Karpas-422 (cell line): ENCODE measurements around the gene GPC1. TPM values are rescaled to one million over a fixed set of nuclear protein-coding genes. Genes with fewer than 3 reads are reported as not detected.

Source experiments
- DNase-seq: peaks from one replicate; pipeline ENCODE4 v3.0.0-alpha.2; 2015
- H2AFZ ChIP-seq: fragments of 200-600 bp; sonication (generic); 2 replicates; pipeline ENCODE4 v1.6.1; 2014; ENCODE audit warnings: antibody characterized with exemption, low read length, mixed read lengths
- H3K27ac ChIP-seq: fragments of 200-600 bp; sonication (generic); 2 replicates; pipeline ENCODE4 v1.5.1; 2014; ENCODE audit warnings: mild to moderate bottlenecking, low read length, moderate library complexity
- H3K27me3 ChIP-seq: fragments of 200-600 bp; sonication (generic); 2 replicates; pipeline ENCODE4 v1.6.1; 2014; ENCODE audit warnings: low read length, mixed read lengths
- H3K36me3 ChIP-seq: fragments of 200-600 bp; sonication (generic); 2 replicates; pipeline ENCODE4 v1.6.1; 2014; ENCODE audit warnings: low read length, mixed read lengths; ENCODE audit not compliant: insufficient read depth
- H3K4me1 ChIP-seq: fragments of 200-600 bp; sonication (generic); 2 replicates; pipeline ENCODE4 v1.6.1; 2014; ENCODE audit warnings: mild to moderate bottlenecking, low read length, mixed read lengths
- H3K4me2 ChIP-seq: fragments of 200-600 bp; sonication (generic); 2 replicates; pipeline ENCODE4 v1.6.1; 2014; ENCODE audit warnings: low read length, low read depth, mild to moderate bottlenecking; ENCODE audit not compliant: poor library complexity, severe bottlenecking
- H3K4me3 ChIP-seq: fragments of 200-600 bp; sonication (generic); 2 replicates; pipeline ENCODE4 v1.5.1; 2014; ENCODE audit warnings: mild to moderate bottlenecking, antibody characterized with exemption, low read length, mixed read lengths
- H3K79me2 ChIP-seq: fragments of 200-600 bp; sonication (generic); 2 replicates; pipeline ENCODE4 v1.6.1; 2014; ENCODE audit warnings: mild to moderate bottlenecking, low read length, mixed read lengths
- H3K9ac ChIP-seq: fragments of 200-600 bp; sonication (generic); 2 replicates; pipeline ENCODE4 v1.6.0; 2014; ENCODE audit warnings: low read length
- H3K9me2 ChIP-seq: fragments of 200-600 bp; sonication (generic), shearing (Covaris generic); replicated peaks from 2 replicates; pipeline ENCODE4 v1.6.0; 2014; ENCODE audit warnings: mild to moderate bottlenecking, low read length, moderate library complexity; ENCODE audit not compliant: insufficient read depth
- H3K9me3 ChIP-seq: fragments of 300-700, 200-600 bp; sonication (generic); 2 replicates; pipeline ENCODE4 v1.6.1; 2014; ENCODE audit warnings: low read length, mixed read lengths
- H4K20me1 ChIP-seq: fragments of 200-600 bp; sonication (generic); 2 replicates; pipeline ENCODE4 v1.6.1; 2014; ENCODE audit warnings: mild to moderate bottlenecking, antibody characterized with exemption, low read length, low read depth; ENCODE audit not compliant: insufficient read depth
- total RNA-seq: library from RNA; depleted of rRNA; stranded (reverse); fragments of >200 nt; shearing (Covaris generic); gene quantifications from 2 replicates; pipeline ENCODE4 v1.2.3, GENCODE V29; 2014; ENCODE audit warnings: low replicate concordance

Gene GPC1
- total RNA-seq, 1 experiment from 2014 or later = 0.60 TPM

GRCh38 chr2:240440251-240440650 is 4.8 kb downstream of the GPC1 start:
- Histone ChIP-seq H3K4me1 (no peaks in the 10 kb centered on the region), H3K4me2 (no peak overlapping the region), H3K9ac (no peak overlapping the region), H3K27ac (no peak overlapping the region), H3K36me3 (no peaks in the 10 kb centered on the region), H3K27me3 (no peaks in the 10 kb centered on the region), H3K9me2 (no peaks in the 10 kb centered on the region), H3K4me3 (no peak overlapping the region), H3K79me2 (no peaks in the 10 kb centered on the region), H3K9me3 (no peaks in the 10 kb centered on the region), H4K20me1 (no peaks in the 10 kb centered on the region), H2AFZ (no peak overlapping the region)
- no peak for DNase-seq

- Histone ChIP-seq H2AFZ (no peak overlapping the region), H3K9ac (no peak overlapping the region), H3K27me3 (no peaks in the 10 kb centered on the region), H3K4me2 (no peak overlapping the region), H3K9me2 (no peaks in the 10 kb centered on the region), H3K27ac (no peak overlapping the region), H3K4me3 (no peak overlapping the region), H3K4me1 (no peaks in the 10 kb centered on the region), H3K36me3 (no peaks in the 10 kb centered on the region), H3K9me3 (no peaks in the 10 kb centered on the region), H4K20me1 (no peaks in the 10 kb centered on the region), H3K79me2 (no peaks in the 10 kb centered on the region)
- DNase-seq = no peak
Observed at GRCh38 chr2:240440704-240441320, 5.3 kb downstream of the GPC1 start.

GRCh38 chr2:240441326-240441992 is 6.0 kb downstream of the GPC1 start:
- Histone ChIP-seq H3K9me3 (no peaks in the 10 kb centered on the region), H3K79me2 (no peaks in the 10 kb centered on the region)

GRCh38 chr2:240441993-240442411 is 6.5 kb downstream of the GPC1 start:
- Histone ChIP-seq H3K4me1 (no peaks in the 10 kb centered on the region), H3K27ac (no peak overlapping the region), H4K20me1 (no peaks in the 10 kb centered on the region), H3K9me2 (no peaks in the 10 kb centered on the region), H2AFZ (no peak overlapping the region), H3K4me3 (no peak overlapping the region), H3K9ac (no peak overlapping the region), H3K9me3 (no peaks in the 10 kb centered on the region), H3K36me3 (no peaks in the 10 kb centered on the region), H3K27me3 (no peaks in the 10 kb centered on the region), H3K4me2 (no peak overlapping the region), H3K79me2 (no peaks in the 10 kb centered on the region)
- DNase-seq = no peak

More at GRCh38 chr2:240441326-240441992, 6.0 kb downstream of the GPC1 start:
- no peak overlapping the region for H3K27ac ChIP-seq
- no peak overlapping the region for H2AFZ ChIP-seq
- no peaks in the 10 kb centered on the region for H3K36me3 ChIP-seq
- no peak for DNase-seq
- H4K20me1 ChIP-seq = no peaks in the 10 kb centered on the region
- no peak overlapping the region for H3K4me3 ChIP-seq
- no peaks in the 10 kb centered on the region for H3K4me1 ChIP-seq
- H3K27me3 ChIP-seq = no peaks in the 10 kb centered on the region
- no peak overlapping the region for H3K9ac ChIP-seq
- no peaks in the 10 kb centered on the region for H3K9me2 ChIP-seq
- H3K4me2 ChIP-seq = no peak overlapping the region

GRCh38 chr2:240442891-240443715 is 7.6 kb downstream of the GPC1 start:
- H3K4me2 ChIP-seq = no peak overlapping the region
- no peak for DNase-seq
- no peak overlapping the region for H2AFZ ChIP-seq
- no peaks in the 10 kb centered on the region for H3K9me2 ChIP-seq
- H3K9me3 ChIP-seq = no peaks in the 10 kb centered on the region
- H3K27me3 ChIP-seq = no peaks in the 10 kb centered on the region
- no peak overlapping the region for H3K9ac ChIP-seq
- no peaks in the 10 kb centered on the region for H3K36me3 ChIP-seq
- no peak overlapping the region for H3K4me3 ChIP-seq
- no peaks in the 10 kb centered on the region for H3K4me1 ChIP-seq
- no peak overlapping the region for H3K27ac ChIP-seq
- H3K79me2 ChIP-seq = no peaks in the 10 kb centered on the region
- no peaks in the 10 kb centered on the region for H4K20me1 ChIP-seq

GRCh38 chr2:240443891-240444301 is 8.4 kb downstream of the GPC1 start:
- DNase-seq = no peak
- no peaks in the 10 kb centered on the region for H3K4me1 ChIP-seq
- H3K4me3 ChIP-seq = no peak overlapping the region
- no peaks in the 10 kb centered on the region for H3K9me3 ChIP-seq
- H3K27ac ChIP-seq = no peak overlapping the region
- no peaks in the 10 kb centered on the region for H3K36me3 ChIP-seq
- no peak overlapping the region for H2AFZ ChIP-seq
- no peak overlapping the region for H3K4me2 ChIP-seq
- no peaks in the 10 kb centered on the region for H3K79me2 ChIP-seq
- H3K27me3 ChIP-seq = no peaks in the 10 kb centered on the region
- no peak overlapping the region for H3K9ac ChIP-seq
- H3K9me2 ChIP-seq = no peaks in the 10 kb centered on the region
- H4K20me1 ChIP-seq = 0 out of 2 replicates have a peak, but pooled peaks cover 1% of the 10 kb centered on the region

- DNase-seq = no peak
- Histone ChIP-seq H4K20me1 (0 out of 2 replicates have a peak, but pooled peaks cover 4% of the 10 kb centered on the region), H3K36me3 (no peaks in the 10 kb centered on the region), H3K27ac (no peak overlapping the region), H3K9me3 (no peaks in the 10 kb centered on the region), H3K79me2 (no peaks in the 10 kb centered on the region), H3K9me2 (no peaks in the 10 kb centered on the region), H2AFZ (no peak overlapping the region), H3K4me3 (no peak overlapping the region), H3K4me1 (no peaks in the 10 kb centered on the region), H3K27me3 (no peaks in the 10 kb centered on the region), H3K9ac (no peak overlapping the region), H3K4me2 (no peak overlapping the region)
Observed at GRCh38 chr2:240444464-240444863, 9.0 kb downstream of the GPC1 start.
